Spinal cord (tissue), 10 donors: ENCODE results near the gene KIF3A. TPM values are rescaled to one million over a fixed set of nuclear protein-coding genes. Genes with fewer than 3 reads are reported as not detected.

Source experiments
- DNase-seq, 6 donors: peaks; one replicate each; pipeline versions ENCODE4 v3.0.0 to v3.0.0-alpha.2; 2013 to 2015; ENCODE audit warnings: low spot score in 6 of 6, low read depth in 4 of 6
- H3K27ac ChIP-seq: one replicate; pipeline ENCODE4 v1.5.1; 2013; ENCODE audit warnings: low read depth, low read length, control low read depth
- H3K27me3 ChIP-seq: one replicate; pipeline ENCODE4 v1.6.1; 2013; ENCODE audit warnings: low read length; ENCODE audit not compliant: control insufficient read depth, insufficient read depth
- H3K36me3 ChIP-seq: one replicate; pipeline ENCODE4 v1.6.1; 2013; ENCODE audit warnings: low read length; ENCODE audit not compliant: control insufficient read depth, insufficient read depth
- H3K4me1 ChIP-seq: one replicate; pipeline ENCODE4 v1.6.1; 2013; ENCODE audit warnings: low read length; ENCODE audit not compliant: control insufficient read depth, insufficient read depth
- H3K4me3 ChIP-seq: one replicate; pipeline ENCODE4 v1.5.1; 2013; ENCODE audit warnings: low read depth, low read length, control low read depth
- H3K9me3 ChIP-seq: one replicate; pipeline ENCODE4 v1.6.1; 2013; ENCODE audit warnings: low read length; ENCODE audit not compliant: control insufficient read depth, insufficient read depth
- WGBS: methylation state at CpG from one replicate; pipeline ENCODE4 v1.1.5; 2013; ENCODE audit warnings: missing lambda C conversion rate; ENCODE audit not compliant: insufficient coverage; 5-methylcytosine and 5-hydroxymethylcytosine counted together
- polyA plus RNA-seq, 2 donors: library from polyadenylated mRNA; unstranded; fragments of 120-200 nt; gene quantifications; one replicate each; pipeline ENCODE4 v1.2.1, GENCODE V29; 2013; ENCODE audit not compliant: insufficient read length in 2 of 2
- total RNA-seq, 2 donors: library from RNA; depleted of rRNA in 1 of 2; stranded (reverse); fragments of 120-200 nt in 1 of 2; fragments of >200 nt in 1 of 2; gene quantifications; one replicate each; pipeline versions ENCODE4 v1.2.3 to v1.2.4, GENCODE V29; 2013 to 2014
- donor health status: healthy.

Gene KIF3A
- total and polyA plus RNA-seq, 4 donors, result 42.3 to 97.6 (median 86.6) TPM

DNA sequence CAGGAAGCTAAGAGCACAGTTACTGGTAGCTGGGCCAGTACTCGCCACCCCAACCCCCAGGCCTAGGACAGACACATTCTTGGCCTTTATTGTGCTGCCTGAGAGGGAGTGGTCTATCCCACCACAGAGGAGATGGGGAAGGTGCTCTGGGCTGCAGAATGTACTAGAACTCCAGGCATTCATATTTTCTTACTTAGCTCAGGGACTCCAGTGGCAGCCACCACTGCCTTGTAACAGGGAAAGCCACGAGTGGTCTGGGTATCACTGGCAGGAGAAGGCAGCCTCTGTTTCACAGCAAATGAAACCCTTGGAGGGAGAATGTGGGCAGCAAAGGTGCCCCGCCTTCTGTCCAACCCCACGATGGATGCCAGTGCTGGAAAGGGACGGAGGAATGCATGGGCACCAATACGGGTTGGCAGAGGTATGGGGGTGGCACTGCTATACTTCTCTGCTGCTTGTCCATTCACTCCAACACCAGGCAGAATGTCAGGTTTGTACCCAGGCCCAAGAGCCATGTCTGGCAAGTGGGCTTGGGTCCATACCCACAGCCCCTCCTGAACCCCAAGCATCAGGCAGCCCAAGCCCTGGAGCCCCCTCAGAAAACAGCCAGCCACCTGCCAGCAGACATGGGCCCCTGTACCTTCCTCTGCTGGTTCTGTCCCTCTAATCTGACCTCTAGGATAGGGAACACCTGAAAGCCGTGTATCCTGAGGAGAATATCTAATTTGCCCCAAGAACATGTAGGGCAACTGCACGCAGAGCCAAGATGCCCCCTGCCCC, 35.1 kb upstream of the KIF3A start:
- WGBS, result 47% methylated on average over 6 of the region's 8 CpGs
- Histone ChIP-seq H3K9me3 (no peaks in the 10 kb centered on the region), H3K27me3 (no peaks in the 10 kb centered on the region), H3K4me1 (peaks cover 77% of the 10 kb centered on the region), H3K4me3 (no peak overlapping the region), H3K27ac (peak overlapping the region; percentile 47), H3K36me3 (peaks cover 9% of the 10 kb centered on the region)
- no peak for DNase-seq

DNA sequence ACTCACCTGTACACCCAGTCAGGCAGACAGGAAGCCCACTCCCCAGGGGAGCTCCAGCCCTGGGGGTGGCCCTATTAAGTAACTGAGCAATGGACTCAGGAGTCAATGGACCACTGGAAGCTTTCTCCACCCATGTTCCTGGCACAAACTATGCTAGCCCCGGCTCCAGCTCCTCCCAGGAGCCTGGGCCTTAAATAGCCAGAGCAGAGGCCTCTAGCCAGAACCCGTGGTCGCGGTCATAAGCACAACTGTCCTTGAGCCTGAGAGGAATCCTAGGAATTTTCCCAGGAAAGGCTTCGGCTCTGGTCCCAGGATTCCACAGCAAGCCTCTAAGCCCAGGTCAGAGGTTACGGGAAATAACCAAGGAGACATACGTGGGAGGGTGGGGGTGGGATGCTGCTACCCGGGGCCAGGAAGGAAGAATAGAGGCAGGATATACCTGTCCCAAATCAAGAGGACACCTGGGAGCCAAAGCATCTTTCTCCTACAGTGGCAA, 34.2 kb upstream of the KIF3A start:
- H3K27me3 ChIP-seq, result no peaks in the 10 kb centered on the region
- H3K4me1 ChIP-seq, result peaks cover 83% of the 10 kb centered on the region
- WGBS, result 69% methylated on average over 8 of the region's 8 CpGs
- no peak for DNase-seq
- H3K9me3 ChIP-seq, result no peaks in the 10 kb centered on the region
- H3K4me3 ChIP-seq, result no peak overlapping the region
- H3K27ac ChIP-seq, result peak overlapping the region; percentile 47
- peaks cover 12% of the 10 kb centered on the region for H3K36me3 ChIP-seq

DNA sequence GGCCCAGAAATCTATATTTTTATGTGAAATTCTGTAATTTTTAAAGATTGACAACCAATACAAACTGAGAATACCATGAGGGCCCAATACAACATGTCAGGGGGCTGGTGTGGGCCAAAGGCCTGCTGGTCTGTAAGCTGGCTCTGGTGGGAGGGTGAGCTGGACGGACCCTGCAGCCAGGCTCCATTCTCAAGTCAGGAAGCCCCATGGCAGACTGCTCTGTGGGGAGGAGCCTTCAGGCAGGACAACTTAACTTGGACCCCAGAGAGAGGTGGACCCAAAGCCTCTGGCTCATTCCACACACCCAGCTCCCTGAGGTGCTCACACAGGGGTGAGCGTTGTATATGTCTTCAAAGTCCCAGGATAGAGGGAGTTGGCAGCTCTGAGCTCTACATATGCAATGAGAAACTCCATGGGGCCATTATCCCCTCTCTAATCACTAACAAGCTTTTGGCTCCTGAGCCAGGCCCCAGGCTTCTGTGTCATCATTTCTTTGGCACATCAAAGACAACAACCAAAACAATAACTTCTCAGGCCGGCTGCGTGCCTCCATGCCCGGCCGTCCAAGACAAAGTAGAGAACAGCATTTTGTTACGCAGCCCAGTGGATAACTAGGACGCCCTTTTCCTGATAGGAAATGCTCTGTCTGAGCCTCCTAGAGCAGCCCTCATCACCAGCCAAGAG, 33.3 kb upstream of the KIF3A start:
- Histone ChIP-seq H3K27ac (no peak overlapping the region), H3K9me3 (no peaks in the 10 kb centered on the region), H3K4me3 (no peak overlapping the region), H3K27me3 (no peaks in the 10 kb centered on the region), H3K36me3 (peaks cover 20% of the 10 kb centered on the region), H3K4me1 (peaks cover 85% of the 10 kb centered on the region)
- no peak for DNase-seq
- 63% methylated on average over 8 of the region's 8 CpGs for WGBS

DNA sequence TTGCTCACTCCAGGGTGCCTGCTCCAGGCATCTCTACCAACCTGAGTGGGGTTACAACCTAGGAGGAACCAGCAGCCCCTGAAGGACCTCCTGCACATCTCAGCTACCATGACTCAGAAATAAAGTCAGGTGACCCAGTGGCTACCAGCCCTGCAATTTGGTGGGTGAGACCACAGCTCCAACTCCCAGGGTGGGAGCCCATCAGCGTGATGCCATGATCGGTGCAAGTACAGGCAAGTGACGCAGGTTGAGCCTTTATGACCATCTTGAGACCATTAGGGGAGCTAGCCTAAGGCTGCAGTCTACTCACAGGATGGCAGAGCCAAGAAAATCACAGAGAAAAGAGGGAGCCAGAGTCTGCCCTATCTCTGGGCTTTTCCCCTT, 31.1 kb upstream of the KIF3A start:
- H3K4me1 ChIP-seq, result peaks cover 65% of the 10 kb centered on the region
- no peaks in the 10 kb centered on the region for H3K27me3 ChIP-seq
- no peak overlapping the region for H3K4me3 ChIP-seq
- H3K36me3 ChIP-seq, result peaks cover 41% of the 10 kb centered on the region
- no peak for DNase-seq
- no peaks in the 10 kb centered on the region for H3K9me3 ChIP-seq
- H3K27ac ChIP-seq, result peak overlapping the region; percentile 75
- WGBS, result 83% methylated on average over 3 of the region's 3 CpGs

DNA sequence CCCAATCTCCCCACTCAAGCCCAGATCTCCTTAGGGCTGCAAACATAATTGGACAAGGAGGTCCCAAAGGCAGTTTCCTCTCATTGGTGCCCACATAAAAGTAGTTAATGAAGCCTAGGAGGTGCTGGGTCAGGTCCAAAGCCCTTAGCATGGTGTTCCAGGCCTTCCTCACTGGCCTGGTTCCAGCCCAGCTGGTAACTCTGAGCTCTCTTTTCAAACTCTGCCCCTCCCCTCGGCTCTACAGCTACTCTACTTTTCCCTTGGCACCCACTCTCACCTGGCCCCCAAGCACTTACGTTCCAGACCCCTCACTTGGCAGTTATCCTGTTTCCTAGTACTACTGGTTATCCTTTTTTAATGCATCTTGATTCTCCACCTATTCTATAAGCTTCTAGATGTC, 29.8 kb upstream of the KIF3A start:
- H3K27ac ChIP-seq, result peak overlapping the region; percentile 75
- no peaks in the 10 kb centered on the region for H3K9me3 ChIP-seq
- H3K36me3 ChIP-seq, result peaks cover 46% of the 10 kb centered on the region
- H3K4me1 ChIP-seq, result peaks cover 52% of the 10 kb centered on the region
- WGBS, result 18% methylated on average over 1 of the region's 2 CpGs
- no peak overlapping the region for H3K4me3 ChIP-seq
- peak in 3 of 6 donors; percentile 66 to 86 (median 67) for DNase-seq
- no peaks in the 10 kb centered on the region for H3K27me3 ChIP-seq

DNA sequence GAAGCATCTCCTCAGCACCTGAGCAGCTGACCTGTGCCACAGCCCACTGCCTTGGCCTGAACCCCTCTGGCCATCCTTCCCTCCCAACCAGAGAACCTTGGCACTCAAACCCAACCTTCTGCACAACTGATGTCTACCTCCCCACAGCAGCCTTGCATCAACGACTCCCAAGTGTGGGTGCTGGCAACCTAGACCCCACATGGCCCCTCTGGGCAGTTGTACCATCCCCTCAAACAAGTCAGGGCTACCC, 29.4 kb upstream of the KIF3A start:
- Histone ChIP-seq H3K27ac (peak overlapping the region; percentile 75), H3K36me3 (peaks cover 50% of the 10 kb centered on the region), H3K9me3 (no peaks in the 10 kb centered on the region), H3K27me3 (no peaks in the 10 kb centered on the region), H3K4me1 (peaks cover 50% of the 10 kb centered on the region), H3K4me3 (no peak overlapping the region)
- DNase-seq, result no peak
- 93% methylated on average over 1 of the region's 1 CpG for WGBS

DNA sequence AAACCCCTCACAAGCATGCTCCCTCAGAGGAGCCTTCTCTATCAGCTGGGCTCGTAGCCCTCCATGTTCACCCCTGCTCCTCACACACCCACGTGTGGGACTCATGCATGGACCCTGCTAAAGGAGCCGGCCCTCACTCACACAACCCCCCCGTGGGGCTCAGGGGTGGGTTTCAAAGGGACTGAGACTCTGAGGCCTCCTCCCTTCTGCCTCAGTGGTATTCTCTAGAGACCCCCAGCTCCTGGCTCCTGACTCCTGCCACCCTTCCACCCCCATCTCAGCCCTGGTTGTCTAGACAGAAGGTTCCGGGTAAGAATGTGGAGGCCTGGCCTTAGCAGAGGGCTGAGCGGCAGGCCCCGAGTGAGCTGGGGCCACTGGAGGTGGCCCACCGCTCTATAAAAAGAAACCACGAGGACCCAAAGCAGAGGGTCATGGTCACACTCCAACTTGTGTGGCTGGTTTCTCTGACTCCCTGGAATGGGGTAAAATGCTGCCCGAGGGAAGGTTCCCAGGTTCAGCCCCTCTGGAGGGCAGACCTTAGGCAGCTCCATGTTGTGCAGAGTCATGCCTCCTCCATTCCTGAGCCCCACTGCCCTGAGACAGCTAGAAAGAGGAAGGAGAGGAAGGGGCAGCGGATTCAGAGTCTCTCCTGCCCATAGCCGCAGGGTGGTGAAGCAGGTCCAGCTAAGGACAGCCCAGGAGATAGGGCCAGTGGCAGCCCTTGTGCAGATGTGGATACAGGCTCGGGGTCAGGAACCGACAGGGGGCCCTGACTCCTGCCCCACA, 28.9 kb upstream of the KIF3A start:
- WGBS, result 97% methylated on average over 9 of the region's 14 CpGs
- no peak for DNase-seq
- peaks cover 45% of the 10 kb centered on the region for H3K4me1 ChIP-seq
- H3K9me3 ChIP-seq, result no peaks in the 10 kb centered on the region
- H3K27me3 ChIP-seq, result no peaks in the 10 kb centered on the region
- peak overlapping the region; percentile 75 for H3K27ac ChIP-seq
- no peak overlapping the region for H3K4me3 ChIP-seq
- H3K36me3 ChIP-seq, result peaks cover 55% of the 10 kb centered on the region

DNA sequence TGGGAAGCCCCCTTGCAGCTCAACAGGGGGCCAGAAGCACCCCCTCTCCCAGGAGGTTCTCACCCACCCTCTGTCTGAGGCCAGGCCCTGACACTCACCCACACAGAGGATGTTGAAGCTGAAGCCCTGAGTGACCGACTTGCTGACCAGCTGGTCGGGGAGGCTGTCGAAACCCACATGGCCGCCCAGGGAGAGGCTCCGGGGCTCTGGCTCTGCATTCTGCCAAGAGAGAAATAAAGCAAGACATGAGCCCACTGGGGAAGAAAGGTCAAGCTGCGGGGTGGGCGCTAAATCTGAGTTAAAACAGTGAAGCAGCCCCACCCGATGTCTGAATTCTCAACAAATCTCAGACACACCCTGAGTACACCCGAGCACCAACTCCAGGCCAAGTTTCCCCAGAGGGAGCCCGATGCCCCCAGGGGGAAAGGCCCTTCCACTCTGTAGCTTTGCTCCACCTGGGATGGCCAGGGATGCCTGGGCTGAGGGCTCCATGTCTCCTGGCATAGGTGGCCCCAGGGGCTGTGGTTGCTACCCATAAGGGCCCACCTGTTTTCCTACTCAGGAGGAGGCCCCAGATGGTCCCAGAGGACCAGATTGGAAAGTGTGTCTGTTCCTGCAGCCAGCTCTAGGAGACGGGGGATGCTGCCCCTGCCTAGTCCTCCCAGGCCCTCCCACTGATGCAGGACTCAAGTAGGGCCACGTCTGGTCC, 28.1 kb upstream of the KIF3A start:
- 94% methylated on average over 10 of the region's 12 CpGs for WGBS
- H3K4me3 ChIP-seq, result no peak overlapping the region
- H3K27ac ChIP-seq, result no peak overlapping the region
- no peaks in the 10 kb centered on the region for H3K9me3 ChIP-seq
- H3K36me3 ChIP-seq, result peaks cover 63% of the 10 kb centered on the region
- H3K4me1 ChIP-seq, result peaks cover 37% of the 10 kb centered on the region
- no peak for DNase-seq
- no peaks in the 10 kb centered on the region for H3K27me3 ChIP-seq

DNA sequence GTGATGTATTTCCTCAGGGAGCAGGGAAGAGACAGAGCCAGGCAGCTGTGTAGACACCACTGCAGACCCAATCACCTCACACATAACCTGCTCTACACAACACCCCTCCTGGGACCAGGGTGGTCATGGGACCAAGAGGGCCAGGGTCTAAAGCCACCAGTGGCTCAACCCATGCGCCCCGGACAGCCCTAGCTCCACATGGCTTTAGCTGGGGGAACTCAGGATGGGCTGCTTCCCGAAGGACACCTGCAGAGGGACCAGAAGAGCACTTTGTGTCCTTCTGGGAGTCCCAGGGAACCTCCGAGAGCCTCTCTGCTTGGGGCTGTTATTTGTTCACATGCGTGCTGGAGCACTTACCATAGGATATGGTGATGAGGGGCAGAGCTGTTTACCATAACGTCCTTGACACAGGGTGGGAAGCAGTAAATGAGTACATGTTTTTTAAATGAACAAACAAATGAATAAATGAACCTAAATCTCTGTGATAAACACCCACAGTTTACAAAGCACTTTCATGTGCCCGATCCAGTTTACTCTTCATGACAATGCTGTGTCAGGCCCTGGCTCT, 27.4 kb upstream of the KIF3A start:
- peaks cover 70% of the 10 kb centered on the region for H3K36me3 ChIP-seq
- 88% methylated on average over 6 of the region's 7 CpGs for WGBS

More for the DNA sequence above, 27.4 kb upstream of the KIF3A start:
- Histone ChIP-seq H3K9me3 (no peaks in the 10 kb centered on the region), H3K27me3 (no peaks in the 10 kb centered on the region), H3K4me3 (no peak overlapping the region), H3K4me1 (peaks cover 35% of the 10 kb centered on the region), H3K27ac (no peak overlapping the region)
- no peak for DNase-seq
